Pancreas (tissue), 10 donors: ENCODE measurements around the gene FHIT. TPM values are rescaled to one million over a fixed set of nuclear protein-coding genes. Genes with fewer than 3 reads are reported as not detected.
A peak's percentile ranks its signal among the peaks of the same experiment; 100 is the strongest.

ENCODE experiments used
- ATAC-seq, 4 donors: fragments of 200-7000 bp; cut with Tn5 transposase; one replicate each; pipeline versions ENCODE4 v1.8.0 to v1.9.1; 2020; ENCODE audit warnings: mild to moderate bottlenecking in 4 of 4, moderate library complexity in 4 of 4
- DNase-seq, 6 donors: peaks; one replicate each; pipeline ENCODE4 v3.0.0-alpha.2; 2020
- FAIRE-seq: peaks from 2 replicates; lab custom pipeline; 2012; peaks lifted over from hg19 to GRCh38; lab: Jason Lieb, UNC
- H3K27ac ChIP-seq, 4 donors: fragments of 200-600 bp; sonication (generic); 1 replicate in 3 of 4; 2 replicates in 1 of 4; pipeline versions ENCODE4 v1.5.0 to v1.8.0; 2020
- H3K27me3 ChIP-seq, 4 donors: fragments of 200-600 bp; one replicate each; pipeline ENCODE4 v1.8.0; 2021
- H3K36me3 ChIP-seq, 3 donors: fragments of 200-600 bp; sonication (generic) in 1 of 3; one replicate each; pipeline versions ENCODE4 v1.5.0 to v1.8.0; 2020 to 2021
- H3K4me1 ChIP-seq, 3 donors: fragments of 200-600 bp; one replicate each; pipeline ENCODE4 v1.8.0; 2021
- H3K4me3 ChIP-seq, 4 donors: fragments of 200-600 bp; sonication (generic) in 2 of 4; one replicate each; pipeline versions ENCODE4 v1.5.0 to v1.8.0; 2020 to 2021
- H3K9me3 ChIP-seq, 4 donors: fragments of 200-600 bp; one replicate each; pipeline ENCODE4 v1.8.0; 2021
- CTCF ChIP-seq, 4 donors: fragments of 200-600 bp; sonication (generic) in 3 of 4; IDR thresholded peaks; one replicate each; pipeline versions ENCODE4 v1.5.0 to v1.8.0; 2021; ENCODE audit warnings: antibody characterized with exemption in 4 of 4
- WGBS, 2 donors: extraction: QIAGEN DNeasy Blood & Tissue Kit; methylation state at CpG; one replicate each; pipeline ENCODE4 v1.1.7; 2013; 5-methylcytosine and 5-hydroxymethylcytosine counted together
- intact Hi-C, 3 donors: fragments of 100-400 bp; cut with DNase I; formaldehyde crosslinking; loops; one replicate each; pipeline versions ENCODE4 v1.11.1 to v1.14.2; 2022
- polyA plus RNA-seq, 2 donors: library from polyadenylated mRNA; stranded (reverse); fragments of 200-250 nt; gene quantifications; one replicate each; pipeline ENCODE4 v1.2.3, GENCODE V29; 2013
- total RNA-seq, 6 donors: library from RNA; stranded (reverse); fragmentation: NEBNext Ultra II Directional in 4 of 6; extraction: Animal tissue kit (Norgen Biotek cat#: 25700) in 4 of 6; gene quantifications; one replicate each; pipeline versions ENCODE4 v1.2.1 to v1.2.4, GENCODE V29; 2021 to 2023
- donor health status: healthy with polysubstance abuse.
- donor health status: DM: no; HTN: no; CAD: no; lungs with moderate emphysema.
- donor health status: DM: no; HTN: no; CAD: no.
- donor health status: control.
- donor health status: control.
- donor health status: Bipolar disorder and iron deficiency.
- donor health status: DM: yes; HTN: yes; CAD: no.
- donor health status: DM: no; HTN: no; CAD: no.
- donor health status: DM: no; HTN: no; CAD: no.
- donor health status: DM: yes; HTN: yes; CAD: no.

The FHIT gene
- total and polyA plus RNA-seq, 8 donors: 4.8 to 15.7 (median 8.0) TPM

- no peak for FAIRE-seq
- TF ChIP-seq CTCF (IDR thresholded peaks at IDR 0.05): no peak
Measured at GRCh38 chr3:60579734-60580133, 671.5 kb downstream of the FHIT start.

GRCh38 chr3:60578936-60579335 lies 672.3 kb downstream of the FHIT start:
- no peaks in the 10 kb centered on the region for H3K27me3 ChIP-seq
- H3K27ac ChIP-seq: no peak overlapping the region
- ATAC-seq: no peak
- WGBS, 2 donors: 95% methylated on average over 1 of the region's 1 CpG
- no peak for FAIRE-seq
- DNase-seq: no peak
- no peaks in the 10 kb centered on the region for H3K36me3 ChIP-seq
- intact Hi-C loops: no loop called here
- H3K4me1 ChIP-seq: no peaks in the 10 kb centered on the region
- no peak overlapping the region for H3K4me3 ChIP-seq
- TF ChIP-seq CTCF (IDR thresholded peaks at IDR 0.05): no peak
- no peaks in the 10 kb centered on the region for H3K9me3 ChIP-seq

More at GRCh38 chr3:60579734-60580133, 671.5 kb downstream of the FHIT start:
- no peak overlapping the region for H3K4me3 ChIP-seq
- H3K4me1 ChIP-seq: no peaks in the 10 kb centered on the region
- no peaks in the 10 kb centered on the region for H3K27me3 ChIP-seq
- no peaks in the 10 kb centered on the region for H3K36me3 ChIP-seq
- 80 to 86% methylated on average over 5 of the region's 5 CpGs for WGBS, 2 donors
- H3K27ac ChIP-seq: no peak overlapping the region
- intact Hi-C loops: no loop called here
- no peaks in the 10 kb centered on the region for H3K9me3 ChIP-seq
- DNase-seq: no peak
- peak in 3 of 4 donors; percentile 38 to 79 (median 44) for ATAC-seq

- DNase-seq (no peak), FAIRE-seq (no peak), ATAC-seq (no peak)
- Histone ChIP-seq H3K4me1 (no peaks in the 10 kb centered on the region), H3K36me3 (no peaks in the 10 kb centered on the region), H3K4me3 (no peak overlapping the region), H3K9me3 (no peaks in the 10 kb centered on the region), H3K27ac (no peak overlapping the region), H3K27me3 (no peaks in the 10 kb centered on the region)
- intact Hi-C loops: no loop called here
- 87 to 94% methylated on average over 4 of the region's 4 CpGs for WGBS, 2 donors
- TF ChIP-seq CTCF (IDR thresholded peaks at IDR 0.05): no peak
Measured at GRCh38 chr3:60577601-60578000, 673.7 kb downstream of the FHIT start.

- ATAC-seq (no peak), FAIRE-seq (no peak), DNase-seq (no peak)
- intact Hi-C loops: no loop called here
- no peaks in the 10 kb centered on the region for H3K9me3 ChIP-seq
- no peaks in the 10 kb centered on the region for H3K27me3 ChIP-seq
- no peak overlapping the region for H3K4me3 ChIP-seq
- 85 to 90% methylated on average over 8 of the region's 8 CpGs for WGBS, 2 donors
- no peaks in the 10 kb centered on the region for H3K36me3 ChIP-seq
- TF ChIP-seq CTCF (IDR thresholded peaks at IDR 0.05): no peak
- H3K27ac ChIP-seq: no peak overlapping the region
- H3K4me1 ChIP-seq: no peaks in the 10 kb centered on the region
Measured at GRCh38 chr3:60575718-60576272, 675.5 kb downstream of the FHIT start.

- DNase-seq: no peak
- no peaks in the 10 kb centered on the region for H3K4me1 ChIP-seq
- WGBS, 2 donors: 87 to 92% methylated on average over 10 of the region's 10 CpGs
- no peak for TF ChIP-seq CTCF (IDR thresholded peaks at IDR 0.05)
- H3K36me3 ChIP-seq: no peaks in the 10 kb centered on the region
- intact Hi-C loops: no loop called here
- no peaks in the 10 kb centered on the region for H3K27me3 ChIP-seq
- no peak for ATAC-seq
- no peak for FAIRE-seq
- no peaks in the 10 kb centered on the region for H3K9me3 ChIP-seq
- no peak overlapping the region for H3K27ac ChIP-seq
- no peak overlapping the region for H3K4me3 ChIP-seq
Measured at GRCh38 chr3:60574046-60574769, 677.0 kb downstream of the FHIT start.
